GM19193 (cell line): Measurements from ENCODE around the gene LRRC70.

Experiments used
- POLR2A ChIP-seq: IDR thresholded peaks from 4 replicates; pipeline ENCODE4 v1.6.1; 2011; ENCODE audit not compliant: insufficient read depth, insufficient read length; ENCODE audit errors: extremely low read depth

The LRRC70 gene

GRCh38 chr5:62578540-62578939 lies at the start of gene LRRC70:
Gene LRRC70, plus strand, starts transcription at chr5:62578819. Its CDS starts 620 bp downstream, at chr5:62579439.
- TF ChIP-seq POLR2A = no peak

DNA sequence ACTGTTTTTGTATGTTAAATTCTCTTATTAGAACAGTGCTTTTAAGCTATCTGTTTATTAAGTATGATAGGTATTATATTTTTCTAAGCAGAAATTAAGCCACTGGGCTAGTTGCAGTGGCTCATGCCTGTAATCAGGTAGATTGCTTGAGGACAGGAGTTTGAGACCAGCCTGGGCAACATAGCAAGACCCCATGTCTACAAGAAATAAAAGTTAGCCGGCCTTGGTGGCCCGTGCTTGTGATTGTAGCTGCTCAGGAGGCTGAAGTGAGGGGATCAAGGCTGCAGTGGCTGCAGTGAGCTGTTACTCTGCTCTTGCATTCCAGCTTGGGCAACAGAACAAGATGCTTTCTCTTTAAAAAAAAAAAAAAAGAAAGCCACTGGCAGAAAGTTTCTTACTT lies 45.0 kb upstream of the LRRC70 start:
- no peak for TF ChIP-seq POLR2A

DNA sequence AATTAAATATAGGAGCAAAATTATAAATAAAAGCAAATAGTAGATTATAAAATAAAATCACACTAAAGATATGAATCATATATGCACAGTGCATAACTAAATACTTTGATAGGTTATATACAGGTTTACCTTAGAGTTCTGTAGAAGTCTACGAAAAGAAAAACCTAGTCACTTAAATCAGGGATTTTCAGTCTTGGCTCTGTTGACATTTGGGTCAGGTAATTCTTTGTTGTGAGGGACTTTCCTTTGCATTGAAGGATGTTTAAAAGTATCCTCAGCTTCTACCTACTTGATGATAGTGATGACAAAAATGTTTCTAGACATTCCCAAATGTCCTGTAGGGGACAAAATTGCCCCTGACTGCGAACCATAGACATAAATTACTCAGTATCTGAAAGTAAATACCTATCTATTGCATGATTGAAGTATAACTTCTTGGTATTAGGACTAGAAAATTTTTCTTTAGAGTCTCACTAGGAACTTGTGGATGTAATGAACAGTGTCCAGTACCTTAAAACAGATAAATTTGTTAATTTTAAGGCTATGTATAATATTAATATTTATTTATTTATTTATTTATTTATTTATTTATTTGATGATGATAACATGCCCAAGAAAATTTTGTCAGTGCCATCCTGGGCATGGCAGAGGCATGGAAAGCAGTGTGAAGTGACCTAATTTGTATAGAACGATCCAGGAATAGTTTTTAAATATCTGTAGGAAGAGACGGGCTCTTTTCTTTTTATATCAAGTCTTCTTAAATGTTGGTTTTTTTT lies 44.0 kb upstream of the LRRC70 start:
- TF ChIP-seq POLR2A = no peak

DNA sequence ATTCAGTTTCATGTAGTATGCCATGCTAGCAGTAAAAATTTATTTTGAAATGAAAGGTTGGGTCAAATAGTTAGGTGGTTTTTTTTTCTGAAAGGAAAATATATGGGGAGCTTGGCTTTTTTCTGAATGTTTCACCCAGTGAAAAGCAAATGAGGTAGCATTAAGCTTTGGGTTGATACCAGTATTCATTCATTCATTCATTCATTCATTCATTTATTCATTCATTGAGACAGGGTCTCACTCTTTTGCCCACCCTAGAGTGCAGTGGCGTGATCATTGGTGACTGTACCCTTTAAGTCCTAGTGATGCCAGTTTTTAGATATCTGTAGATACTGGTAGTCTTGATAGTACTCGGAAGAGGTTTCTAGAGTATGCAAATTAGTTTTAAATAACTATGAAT lies 42.4 kb upstream of the LRRC70 start:
- no peak for TF ChIP-seq POLR2A

DNA sequence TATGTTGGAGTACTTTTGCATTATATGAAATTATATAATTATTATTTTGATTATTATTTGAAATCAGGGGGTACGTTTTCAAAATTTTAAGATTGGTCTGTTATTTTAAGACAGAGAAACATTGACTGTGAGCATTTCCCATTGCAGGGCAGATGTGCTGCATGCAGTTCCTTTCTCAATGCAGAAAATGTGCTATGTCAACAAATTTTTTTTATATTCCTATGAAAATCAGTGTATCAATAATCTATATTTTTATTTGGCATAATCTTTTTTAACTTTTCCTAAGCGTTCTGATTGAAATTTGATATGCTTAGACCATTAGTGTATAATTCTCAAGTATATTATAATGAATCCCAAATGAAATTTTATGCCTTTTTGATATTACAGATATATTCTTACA lies 41.8 kb upstream of the LRRC70 start:
- TF ChIP-seq POLR2A = no peak

GRCh38 chr5:62538017-62538942 lies 40.3 kb upstream of the LRRC70 start:
- TF ChIP-seq POLR2A = no peak

DNA sequence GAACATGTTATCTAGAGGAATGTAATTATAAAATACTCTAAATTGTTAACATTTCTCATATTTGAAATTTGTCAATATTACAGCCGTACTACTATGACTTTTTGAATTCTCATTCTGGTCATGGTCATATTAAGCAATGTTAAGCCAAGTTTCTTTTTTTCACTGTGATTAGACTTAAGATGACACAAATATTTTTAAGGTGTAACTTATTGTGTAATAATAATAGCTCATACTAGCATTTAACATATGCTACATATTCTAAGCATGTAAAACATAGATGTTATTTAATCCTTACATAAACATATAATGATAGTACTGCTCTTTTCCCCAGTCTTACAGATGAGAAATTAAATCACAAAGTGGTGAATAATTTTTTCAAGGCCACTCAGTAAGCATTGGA lies 35.9 kb upstream of the LRRC70 start:
- TF ChIP-seq POLR2A = no peak

GRCh38 chr5:62547945-62548630 lies 30.5 kb upstream of the LRRC70 start:
- no peak for TF ChIP-seq POLR2A

GRCh38 chr5:62550103-62550502 lies 28.5 kb upstream of the LRRC70 start:
- no peak for TF ChIP-seq POLR2A

GRCh38 chr5:62555930-62556329 lies 22.7 kb upstream of the LRRC70 start:
- no peak for TF ChIP-seq POLR2A

DNA sequence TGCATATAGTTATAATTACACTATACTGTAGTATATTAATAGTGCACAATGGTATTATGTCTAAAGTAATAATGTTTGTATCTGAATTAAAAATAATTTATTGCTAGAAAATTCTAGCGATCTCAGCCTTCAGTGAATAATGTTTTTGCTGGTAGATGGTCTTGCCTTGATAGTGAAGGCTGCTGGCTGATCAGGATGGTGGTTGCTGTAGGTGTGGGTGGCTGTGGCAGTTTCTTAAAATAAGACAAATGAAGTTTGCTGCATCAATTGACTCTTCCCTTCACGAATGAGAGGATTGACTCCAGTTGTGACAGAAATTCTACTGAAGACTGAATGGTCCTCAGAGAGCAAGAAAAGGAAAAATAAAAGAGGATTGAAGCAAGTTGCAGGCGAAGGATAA lies 19.7 kb upstream of the LRRC70 start:
- no peak for TF ChIP-seq POLR2A

- no peak for TF ChIP-seq POLR2A
Observed at GRCh38 chr5:62560786-62561185, 17.8 kb upstream of the LRRC70 start.

DNA sequence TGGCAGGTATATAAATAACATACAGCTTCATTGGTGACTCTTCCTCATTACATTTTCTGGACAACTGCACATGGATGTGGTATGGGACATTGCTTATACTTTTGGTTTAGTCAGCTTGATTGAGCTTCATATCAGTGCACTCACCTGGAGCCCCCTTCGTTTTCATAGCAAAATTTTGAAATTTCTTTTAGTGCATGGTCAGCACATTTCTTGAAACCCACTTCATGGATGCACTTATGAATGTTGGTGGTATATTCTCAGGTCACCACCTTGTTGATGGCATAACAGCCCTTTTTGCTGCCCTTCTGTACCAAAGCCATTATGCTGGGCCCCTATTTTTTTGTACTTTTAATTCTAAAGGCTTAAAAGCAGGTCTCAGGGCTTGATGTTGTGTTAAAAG lies 16.7 kb upstream of the LRRC70 start:
- TF ChIP-seq POLR2A = no peak

- TF ChIP-seq POLR2A = no peak
Observed at GRCh38 chr5:62562867-62563266, 15.8 kb upstream of the LRRC70 start.

DNA sequence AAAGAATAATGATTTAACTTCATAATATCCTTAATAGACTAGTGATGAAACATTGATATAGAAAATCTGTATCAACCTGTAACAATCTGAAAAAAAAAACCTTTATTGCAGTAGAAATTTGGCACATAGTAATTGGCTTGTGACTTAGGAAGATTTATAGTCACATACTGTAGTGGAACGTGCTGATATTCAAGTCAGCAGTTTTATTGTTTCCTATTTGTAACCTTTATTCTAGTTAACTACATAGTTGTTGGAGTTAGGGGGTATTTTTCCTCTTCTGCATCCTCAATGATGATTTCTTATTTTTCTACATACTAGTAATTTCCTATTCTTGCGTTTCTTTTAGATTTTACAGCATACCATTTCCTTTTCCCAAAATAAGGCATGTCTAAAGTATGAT lies 14.5 kb upstream of the LRRC70 start:
- no peak for TF ChIP-seq POLR2A

DNA sequence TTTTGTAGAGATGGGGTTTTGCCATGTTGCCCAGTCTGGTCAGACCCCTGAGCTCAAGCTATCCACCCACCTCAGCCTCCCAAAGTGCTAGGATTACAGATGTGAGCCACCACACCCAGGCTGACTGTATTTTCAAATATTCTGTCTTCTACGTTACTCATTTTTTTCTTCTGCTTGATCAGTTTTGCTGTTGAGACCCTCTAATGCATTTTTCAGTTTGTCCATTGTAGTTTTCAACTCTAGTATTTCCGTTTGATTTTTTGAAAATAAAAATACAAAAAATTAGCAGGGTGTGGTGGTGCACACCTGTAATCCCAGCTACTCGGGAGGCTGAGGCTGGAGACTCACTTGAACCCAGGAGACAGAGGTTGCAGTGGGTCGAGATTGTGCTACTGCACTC lies 10.5 kb upstream of the LRRC70 start:
- TF ChIP-seq POLR2A = no peak

GRCh38 chr5:62568800-62569432 lies 9.7 kb upstream of the LRRC70 start:
- no peak for TF ChIP-seq POLR2A
